LoVo (cell line): ENCODE data around the gene RAPGEF4.
"Not testable (repeated sequence)": the region's sequence is repeated elsewhere in the genome, so short reads cannot be mapped to it uniquely, and the experiment has no call there.

Experiments used
- DNase-seq: peaks from one replicate; pipeline ENCODE4 v3.0.0-alpha.2; 2016; ENCODE audit warnings: low spot score

Gene RAPGEF4

GRCh38 chr2:173062801-173063200 lies 327.2 kb downstream of the RAPGEF4 start:
- DNase-seq, result no peak

- no peak for DNase-seq
Measured at GRCh38 chr2:173064151-173064805, 328.6 kb downstream of the RAPGEF4 start.

GRCh38 chr2:173066887-173067676 lies 331.4 kb downstream of the RAPGEF4 start:
- DNase-seq, result no peak

- DNase-seq, result no peak
Measured at GRCh38 chr2:173075056-173075780, 339.6 kb downstream of the RAPGEF4 start.

GRCh38 chr2:173075781-173076580 lies 340.3 kb downstream of the RAPGEF4 start, which contains the start of gene MAP3K20:
Gene MAP3K20, plus strand, starts transcription at chr2:173075846. Its CDS starts 15,186 bp downstream, at chr2:173091032.
- DNase-seq, result peak; percentile 64

- no peak for DNase-seq
Measured at GRCh38 chr2:173076581-173077345, 341.1 kb downstream of the RAPGEF4 start.

- no peak for DNase-seq
Measured at GRCh38 chr2:173077506-173078177, 342.0 kb downstream of the RAPGEF4 start.

GRCh38 chr2:173079141-173079540 lies 343.5 kb downstream of the RAPGEF4 start:
- DNase-seq, result no peak

- peak; percentile 17 for DNase-seq
Measured at GRCh38 chr2:173079973-173080860, 344.6 kb downstream of the RAPGEF4 start.

- no peak for DNase-seq
Measured at GRCh38 chr2:173086518-173087213, 351.0 kb downstream of the RAPGEF4 start.

GRCh38 chr2:173087214-173087581 lies 351.6 kb downstream of the RAPGEF4 start:
- no peak for DNase-seq

GRCh38 chr2:173087793-173088496 lies 352.3 kb downstream of the RAPGEF4 start:
- no peak for DNase-seq

- DNase-seq, result no peak
Measured at GRCh38 chr2:173090276-173090877, 354.7 kb downstream of the RAPGEF4 start.

- DNase-seq, result no peak
Measured at GRCh38 chr2:173090973-173091660, 355.5 kb downstream of the RAPGEF4 start.

- no peak for DNase-seq
Measured at GRCh38 chr2:173091910-173092309, 356.3 kb downstream of the RAPGEF4 start.

GRCh38 chr2:173092844-173093402 lies 357.3 kb downstream of the RAPGEF4 start:
- no peak for DNase-seq

- not testable (repeated sequence) for DNase-seq
Measured at GRCh38 chr2:173093617-173094016, 358.0 kb downstream of the RAPGEF4 start.
